DMS153 treated with DMSO at 0.1 percent for 48 hours (cell line): ENCODE results near the gene ST3GAL3.

Source experiments
- DNase-seq: peaks from one replicate; lab custom pipeline; 2025; ENCODE audit not compliant: unreplicated experiment; lab: John Stamatoyannopoulos, UW

The ST3GAL3 gene

GRCh38 chr1:43935711-43936427, 228.5 kb downstream of the ST3GAL3 start:
- DNase-seq = peak; percentile 66

DNA sequence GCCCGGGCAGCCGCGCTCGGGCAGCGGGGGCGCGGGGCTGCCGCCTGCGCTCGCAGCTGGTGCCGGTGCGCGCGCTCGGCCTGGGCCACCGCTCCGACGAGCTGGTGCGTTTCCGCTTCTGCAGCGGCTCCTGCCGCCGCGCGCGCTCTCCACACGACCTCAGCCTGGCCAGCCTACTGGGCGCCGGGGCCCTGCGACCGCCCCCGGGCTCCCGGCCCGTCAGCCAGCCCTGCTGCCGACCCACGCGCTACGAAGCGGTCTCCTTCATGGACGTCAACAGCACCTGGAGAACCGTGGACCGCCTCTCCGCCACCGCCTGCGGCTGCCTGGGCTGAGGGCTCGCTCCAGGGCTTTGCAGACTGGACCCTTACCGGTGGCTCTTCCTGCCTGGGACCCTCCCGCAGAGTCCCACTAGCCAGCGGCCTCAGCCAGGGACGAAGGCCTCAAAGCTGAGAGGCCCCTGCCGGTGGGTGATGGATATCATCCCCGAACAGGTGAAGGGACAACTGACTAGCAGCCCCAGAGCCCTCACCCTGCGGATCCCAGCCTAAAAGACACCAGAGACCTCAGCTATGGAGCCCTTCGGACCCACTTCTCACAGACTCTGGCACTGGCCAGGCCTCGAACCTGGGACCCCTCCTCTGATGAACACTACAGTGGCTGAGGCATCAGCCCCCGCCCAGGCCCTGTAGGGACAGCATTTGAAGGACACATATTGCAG, 229.3 kb downstream of the ST3GAL3 start:
- peak; percentile 50 for DNase-seq

GRCh38 chr1:43937179-43937865, 230.0 kb downstream of the ST3GAL3 start:
- no peak for DNase-seq

DNA sequence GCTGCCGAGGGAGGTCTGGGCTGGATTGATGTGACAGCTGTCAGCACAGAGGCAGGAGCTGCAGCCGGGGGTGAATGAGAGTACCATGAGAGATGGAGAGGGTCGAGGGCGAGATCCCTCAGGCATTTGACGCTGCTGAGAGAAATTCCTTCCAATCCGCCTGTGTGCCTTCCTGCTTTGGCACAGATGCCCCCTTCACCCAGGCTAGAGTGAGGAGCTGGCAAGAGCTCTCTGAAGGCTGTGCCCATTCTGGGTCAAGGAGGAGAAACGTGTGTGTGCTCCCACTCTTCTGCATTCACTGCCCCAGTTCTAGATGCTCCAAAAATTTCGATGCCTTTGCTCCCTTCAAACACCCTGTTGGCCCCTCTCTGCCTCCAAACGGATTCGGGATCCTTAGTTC, 231.0 kb downstream of the ST3GAL3 start:
- DNase-seq = no peak

DNA sequence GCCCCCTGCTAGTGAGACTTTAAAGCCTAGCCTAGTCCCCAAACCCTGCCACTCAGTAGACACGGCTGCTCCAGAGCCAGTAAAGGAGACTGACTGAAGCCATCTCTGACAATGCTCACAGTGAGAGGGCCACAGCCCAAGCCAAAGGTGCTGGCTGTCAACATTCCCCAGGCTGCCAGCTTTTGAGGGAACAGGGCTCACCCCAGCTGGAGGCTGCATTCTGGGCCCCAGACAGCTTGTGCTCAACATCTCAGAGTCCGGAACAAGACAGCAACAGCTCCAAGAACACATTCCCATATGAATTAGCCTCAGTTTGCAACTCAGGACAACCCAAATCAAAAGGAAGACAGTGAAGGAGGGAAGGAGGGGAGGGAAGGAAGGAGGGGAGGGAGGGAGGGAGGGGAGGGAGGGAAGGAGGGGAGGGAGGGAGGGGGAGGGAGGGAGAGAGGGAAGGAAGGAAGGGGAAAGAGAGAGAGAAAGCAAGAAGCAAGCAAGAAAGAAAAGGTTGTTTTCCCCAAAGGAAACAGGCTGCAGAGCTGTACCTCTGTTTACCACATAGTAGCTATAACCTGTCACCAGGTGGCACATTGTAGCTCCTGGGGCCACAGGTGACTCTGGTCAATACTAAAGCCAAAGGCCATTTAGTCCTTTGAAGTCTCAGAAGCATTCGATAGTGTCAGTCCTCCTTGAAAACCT, 231.7 kb downstream of the ST3GAL3 start:
- no peak for DNase-seq

GRCh38 chr1:43942411-43942810, 235.1 kb downstream of the ST3GAL3 start:
- DNase-seq = no peak

DNA sequence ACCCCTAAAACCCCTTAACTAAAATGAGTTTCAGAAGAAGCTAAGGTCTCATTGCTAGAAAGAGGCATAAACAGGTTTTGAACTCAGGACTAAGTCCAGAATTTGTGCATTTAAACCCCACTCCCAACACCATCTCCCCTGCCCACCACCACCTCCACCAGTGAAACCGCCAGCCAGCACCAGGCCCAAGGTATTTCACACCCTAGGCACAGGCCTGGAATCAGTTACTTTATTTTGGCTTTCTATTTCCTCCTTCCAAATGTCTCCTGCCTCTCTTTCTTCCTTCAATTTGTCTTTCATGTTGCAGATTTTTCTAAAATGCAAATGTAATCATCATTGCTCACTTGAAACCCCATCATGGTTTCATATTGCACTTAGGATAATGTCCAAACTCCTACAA, 237.5 kb downstream of the ST3GAL3 start:
- no peak for DNase-seq

DNA sequence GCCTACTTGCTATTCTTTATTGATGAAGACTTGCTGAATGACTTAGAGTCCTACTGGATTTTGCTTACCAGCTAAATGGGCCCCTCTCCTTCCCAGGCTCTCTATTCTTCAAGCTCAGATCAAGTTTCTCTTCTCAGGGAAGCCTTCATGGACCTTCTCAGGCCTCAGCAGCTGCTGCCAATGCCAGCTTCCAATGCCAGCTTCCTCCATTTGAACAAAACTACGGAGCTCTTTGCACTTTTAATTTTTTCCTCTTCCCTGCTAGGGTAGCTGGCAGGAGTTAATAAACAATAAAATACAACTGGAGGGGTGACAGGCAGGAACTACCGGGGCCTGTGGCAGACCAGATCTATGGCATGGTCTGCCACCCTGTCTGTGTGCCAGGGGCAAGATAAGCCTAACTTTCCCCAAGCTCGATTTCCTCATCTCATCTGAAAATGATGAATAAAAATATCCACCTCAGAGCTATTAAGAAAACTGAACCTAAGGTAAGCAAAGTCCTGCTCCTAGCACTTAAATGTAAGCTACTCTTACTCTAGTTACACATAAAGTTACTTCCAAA, 238.4 kb downstream of the ST3GAL3 start:
- peak; percentile 52 for DNase-seq

DNA sequence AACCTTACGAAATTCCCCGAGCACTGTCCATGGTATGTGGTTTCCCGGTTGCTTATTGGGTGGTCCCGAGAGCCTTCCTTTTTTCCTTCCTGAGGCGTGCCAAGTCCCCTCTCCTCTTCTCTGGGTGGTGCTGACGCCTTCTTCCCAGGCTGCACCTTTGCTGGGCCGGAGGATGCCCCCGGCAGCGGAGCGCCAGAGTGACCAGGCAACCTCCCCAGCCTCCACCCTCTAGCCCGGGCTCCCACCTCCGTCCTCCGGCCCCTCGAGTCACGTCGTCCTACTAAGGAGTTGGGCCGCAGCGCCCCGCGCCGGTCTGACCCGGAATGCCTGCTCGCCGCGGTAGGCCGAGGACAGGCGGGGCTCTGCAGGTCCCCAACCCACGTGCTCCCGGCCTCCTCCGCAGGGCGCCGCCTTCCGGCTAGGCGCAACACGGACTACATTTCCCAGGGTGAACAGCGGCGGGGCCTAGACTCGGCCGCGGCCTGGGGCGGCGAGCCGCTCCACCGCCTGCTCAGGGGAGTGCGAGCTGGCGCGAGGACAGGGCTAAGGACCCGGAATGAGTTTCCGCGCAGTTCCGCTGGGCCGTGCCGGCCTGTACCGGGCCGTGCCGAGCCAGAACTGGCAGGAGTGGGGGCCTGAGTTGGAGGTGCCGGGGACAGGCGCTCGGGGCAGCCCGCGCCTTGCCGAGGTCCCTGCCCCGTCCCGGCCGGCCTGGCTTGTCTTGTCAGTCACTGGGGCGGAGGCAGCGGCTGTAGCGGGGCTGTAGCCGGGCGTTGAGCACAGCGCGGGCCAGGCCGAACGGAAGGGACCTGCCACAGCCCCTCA, 239.1 kb downstream of the ST3GAL3 start, which contains the start of gene IPO13:
IPO13 (plus strand) TSS at position 715 of the 825 bp plus-strand sequence. CDS start 651 bp downstream, outside the sequence.
- peak; percentile 97 for DNase-seq

- DNase-seq = no peak
These were observed 239.9 kb downstream of the ST3GAL3 start for GRCh38 chr1:43947061-43947873.

- DNase-seq = no peak
These were observed 240.6 kb downstream of the ST3GAL3 start for GRCh38 chr1:43947874-43948437.

DNA sequence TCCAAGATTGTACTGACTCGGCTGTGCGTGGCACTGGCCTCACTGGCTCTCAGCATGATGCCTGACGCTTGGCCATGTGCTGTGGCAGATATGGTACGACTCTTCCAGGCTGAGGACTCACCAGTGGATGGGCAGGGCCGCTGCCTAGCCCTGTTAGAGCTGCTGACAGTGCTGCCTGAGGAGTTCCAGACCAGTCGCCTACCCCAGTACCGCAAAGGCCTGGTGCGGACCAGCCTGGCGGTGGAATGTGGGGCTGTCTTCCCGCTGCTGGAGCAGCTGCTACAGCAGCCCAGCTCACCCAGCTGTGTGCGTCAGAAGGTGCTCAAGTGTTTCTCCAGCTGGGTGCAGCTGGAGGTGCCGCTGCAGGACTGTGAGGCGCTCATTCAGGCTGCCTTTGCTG, 242.3 kb downstream of the ST3GAL3 start:
- no peak for DNase-seq

GRCh38 chr1:43951021-43951985, 244.0 kb downstream of the ST3GAL3 start:
- no peak for DNase-seq

GRCh38 chr1:43952731-43953346, 245.5 kb downstream of the ST3GAL3 start:
- DNase-seq = no peak

GRCh38 chr1:43953361-43953760, 246.0 kb downstream of the ST3GAL3 start:
- no peak for DNase-seq

GRCh38 chr1:43954036-43954435, 246.7 kb downstream of the ST3GAL3 start:
- no peak for DNase-seq

DNA sequence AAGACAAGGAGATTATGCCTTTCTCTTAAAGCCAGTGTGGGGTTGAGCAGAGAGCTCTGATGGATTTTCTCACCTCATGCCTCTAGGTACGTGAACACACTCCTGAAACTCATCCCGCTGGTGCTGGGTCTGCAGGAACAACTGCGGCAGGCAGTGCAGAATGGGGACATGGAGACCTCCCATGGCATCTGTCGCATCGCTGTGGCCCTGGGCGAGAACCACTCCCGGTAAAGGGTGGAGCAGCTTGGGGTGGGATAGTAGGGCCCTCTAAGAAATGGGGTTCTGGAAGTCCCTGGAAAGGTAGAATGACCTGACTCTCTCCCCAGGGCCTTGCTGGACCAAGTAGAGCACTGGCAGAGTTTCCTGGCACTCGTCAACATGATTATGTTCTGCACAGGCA, 248.9 kb downstream of the ST3GAL3 start:
- DNase-seq = no peak
